HUES6 (cell line): ENCODE results near the gene GSG1L.
"Not testable (repeated sequence)": the region's sequence is repeated elsewhere in the genome, so short reads cannot be mapped to it uniquely, and the experiment has no call there.

ENCODE experiments used
- H3K27ac ChIP-seq: 2 replicates; pipeline ENCODE4 v1.7.0; 2013; ENCODE audit warnings: low read depth, mild to moderate bottlenecking, low read length, inconsistent platforms
- H3K27me3 ChIP-seq: 2 replicates; pipeline ENCODE4 v1.6.1; 2013; ENCODE audit warnings: low read length; ENCODE audit not compliant: control insufficient read depth, insufficient read depth
- H3K36me3 ChIP-seq: 2 replicates; pipeline ENCODE4 v1.6.1; 2013; ENCODE audit warnings: low read length; ENCODE audit not compliant: control insufficient read depth, insufficient read depth
- H3K4me1 ChIP-seq: 2 replicates; pipeline ENCODE4 v1.6.1; 2013; ENCODE audit warnings: low read length; ENCODE audit not compliant: control insufficient read depth, insufficient read depth
- H3K4me3 ChIP-seq: 2 replicates; pipeline ENCODE4 v1.5.1; 2013; ENCODE audit warnings: low read depth, low read length
- H3K9ac ChIP-seq: one replicate; pipeline ENCODE4 v1.6.1; 2013; ENCODE audit warnings: mild to moderate bottlenecking, low read length
- H3K9me3 ChIP-seq: 2 replicates; pipeline ENCODE4 v1.6.1; 2013; ENCODE audit warnings: low read depth, low read length; ENCODE audit not compliant: control insufficient read depth, insufficient read depth

The GSG1L gene

GRCh38 chr16:27751676-27752075 lies 311.8 kb downstream of the GSG1L start:
- H3K9me3 ChIP-seq, result no peaks in the 10 kb centered on the region
- H3K4me3 ChIP-seq, result no peak overlapping the region
- no peak overlapping the region for H3K27ac ChIP-seq
- no peaks in the 10 kb centered on the region for H3K27me3 ChIP-seq
- no peaks in the 10 kb centered on the region for H3K36me3 ChIP-seq
- no peak overlapping the region for H3K9ac ChIP-seq
- H3K4me1 ChIP-seq, result peaks cover 5% of the 10 kb centered on the region; the same call in 1 of the 2 replicates

GRCh38 chr16:27751233-27751632 lies 312.3 kb downstream of the GSG1L start:
- H3K36me3 ChIP-seq, result no peaks in the 10 kb centered on the region
- no peak overlapping the region for H3K9ac ChIP-seq
- H3K27ac ChIP-seq, result no peak overlapping the region
- H3K4me3 ChIP-seq, result no peak overlapping the region
- H3K9me3 ChIP-seq, result no peaks in the 10 kb centered on the region
- H3K4me1 ChIP-seq, result peaks cover 5% of the 10 kb centered on the region; the same call in 1 of the 2 replicates
- H3K27me3 ChIP-seq, result no peaks in the 10 kb centered on the region

GRCh38 chr16:27749946-27750345 lies 313.6 kb downstream of the GSG1L start:
- H3K27ac ChIP-seq, result no peak overlapping the region
- no peak overlapping the region for H3K4me3 ChIP-seq
- H3K36me3 ChIP-seq, result no peaks in the 10 kb centered on the region
- H3K9ac ChIP-seq, result no peak overlapping the region
- H3K27me3 ChIP-seq, result no peaks in the 10 kb centered on the region
- H3K4me1 ChIP-seq, result peaks cover 5% of the 10 kb centered on the region; the same call in 1 of the 2 replicates
- H3K9me3 ChIP-seq, result no peaks in the 10 kb centered on the region

- Histone ChIP-seq H3K9me3 (no peaks in the 10 kb centered on the region), H3K4me3 (no peak overlapping the region), H3K36me3 (no peaks in the 10 kb centered on the region), H3K4me1 (peaks cover 5% of the 10 kb centered on the region; the same call in 1 of the 2 replicates), H3K9ac (no peak overlapping the region), H3K27ac (no peak overlapping the region), H3K27me3 (no peaks in the 10 kb centered on the region)
These were observed 314.0 kb downstream of the GSG1L start for GRCh38 chr16:27749547-27749875.

- no peak overlapping the region for H3K4me3 ChIP-seq
- no peaks in the 10 kb centered on the region for H3K36me3 ChIP-seq
- no peaks in the 10 kb centered on the region for H3K27me3 ChIP-seq
- no peak overlapping the region for H3K27ac ChIP-seq
- peaks cover 5% of the 10 kb centered on the region; the same call in 1 of the 2 replicates for H3K4me1 ChIP-seq
- H3K9ac ChIP-seq, result no peak overlapping the region
- no peaks in the 10 kb centered on the region for H3K9me3 ChIP-seq
These were observed 314.5 kb downstream of the GSG1L start for GRCh38 chr16:27748868-27749546.

GRCh38 chr16:27747946-27748345 lies 315.6 kb downstream of the GSG1L start:
- Histone ChIP-seq H3K27me3 (no peaks in the 10 kb centered on the region), H3K4me3 (no peak overlapping the region), H3K27ac (no peak overlapping the region), H3K4me1 (peaks cover 5% of the 10 kb centered on the region; the same call in 1 of the 2 replicates), H3K36me3 (no peaks in the 10 kb centered on the region), H3K9me3 (no peaks in the 10 kb centered on the region), H3K9ac (no peak overlapping the region)

GRCh38 chr16:27746076-27746855 lies 317.2 kb downstream of the GSG1L start:
- H3K4me1 ChIP-seq, result peaks cover 5% of the 10 kb centered on the region; the same call in 1 of the 2 replicates
- H3K27me3 ChIP-seq, result no peaks in the 10 kb centered on the region
- no peaks in the 10 kb centered on the region for H3K9me3 ChIP-seq
- no peak overlapping the region for H3K9ac ChIP-seq
- no peak overlapping the region for H3K4me3 ChIP-seq
- no peak overlapping the region for H3K27ac ChIP-seq
- H3K36me3 ChIP-seq, result no peaks in the 10 kb centered on the region

GRCh38 chr16:27745348-27745747 lies 318.2 kb downstream of the GSG1L start:
- H3K36me3 ChIP-seq, result peaks cover 3% of the 10 kb centered on the region
- H3K9me3 ChIP-seq, result no peaks in the 10 kb centered on the region
- H3K4me3 ChIP-seq, result no peak overlapping the region
- H3K27me3 ChIP-seq, result no peaks in the 10 kb centered on the region
- H3K27ac ChIP-seq, result no peak overlapping the region
- H3K9ac ChIP-seq, result no peak overlapping the region
- peaks cover 5% of the 10 kb centered on the region; the same call in 1 of the 2 replicates for H3K4me1 ChIP-seq

GRCh38 chr16:27743963-27744362 lies 319.6 kb downstream of the GSG1L start:
- peaks cover under 1% of the 10 kb centered on the region; the same call in 1 of the 2 replicates for H3K4me1 ChIP-seq
- H3K9me3 ChIP-seq, result no peaks in the 10 kb centered on the region
- peaks cover 6% of the 10 kb centered on the region for H3K36me3 ChIP-seq
- no peak overlapping the region for H3K4me3 ChIP-seq
- H3K27ac ChIP-seq, result no peak overlapping the region
- no peak overlapping the region for H3K9ac ChIP-seq
- H3K27me3 ChIP-seq, result no peaks in the 10 kb centered on the region

- H3K4me1 ChIP-seq, H3K4me3 ChIP-seq, H3K27me3 ChIP-seq, H3K9me3 ChIP-seq, H3K9ac ChIP-seq, H3K27ac ChIP-seq, H3K36me3 ChIP-seq: not testable (repeated sequence)
These were observed 320.5 kb downstream of the GSG1L start for GRCh38 chr16:27743001-27743400.

- no peak overlapping the region for H3K9ac ChIP-seq
- H3K36me3 ChIP-seq, result peaks cover 6% of the 10 kb centered on the region
- no peak overlapping the region for H3K27ac ChIP-seq
- no peak overlapping the region for H3K4me3 ChIP-seq
- H3K4me1 ChIP-seq, result no peaks in the 10 kb centered on the region
- H3K9me3 ChIP-seq, result no peaks in the 10 kb centered on the region
- no peaks in the 10 kb centered on the region for H3K27me3 ChIP-seq
These were observed 321.2 kb downstream of the GSG1L start for GRCh38 chr16:27742333-27742732.
